GM13976 (cell line): Measurements from ENCODE around the gene ADI1.

Experiments
- DNase-seq: peaks from one replicate; pipeline ENCODE4 v3.0.0; 2012; ENCODE audit warnings: low spot score
- CTCF ChIP-seq: IDR thresholded peaks from 2 replicates; pipeline ENCODE4 v1.5.1; 2012; ENCODE audit warnings: borderline replicate concordance, mild to moderate bottlenecking; ENCODE audit not compliant: insufficient read depth; ENCODE audit errors: extremely low read depth, missing control alignments, control extremely low read depth
- in situ Hi-C: fragments of 300-500 bp; cut with MboI; formaldehyde crosslinking; loops from one replicate; pipeline ENCODE4 v1.12.0; 2022; ENCODE audit warnings: low sequenced_read_pairs, mixed read lengths, inconsistent platforms; ENCODE audit not compliant: unreplicated experiment

ADI1 gene

GRCh38 chr2:3557639-3558204, 38.4 kb upstream of the ADI1 start:
- in situ Hi-C loops = no loop called here
- no peak for DNase-seq
- TF ChIP-seq CTCF = no peak

- no peak for TF ChIP-seq CTCF
- in situ Hi-C loops = no loop called here
- no peak for DNase-seq
Measured at GRCh38 chr2:3553946-3554345, 34.6 kb upstream of the ADI1 start.

GRCh38 chr2:3547915-3548314, 28.6 kb upstream of the ADI1 start:
- TF ChIP-seq CTCF = no peak
- in situ Hi-C loops = no loop called here
- no peak for DNase-seq

- TF ChIP-seq CTCF = no peak
- no peak for DNase-seq
- in situ Hi-C loops = no loop called here
Measured at GRCh38 chr2:3545788-3546478, 26.6 kb upstream of the ADI1 start.

GRCh38 chr2:3543023-3543683, 23.8 kb upstream of the ADI1 start:
- TF ChIP-seq CTCF = no peak
- in situ Hi-C loops = no loop called here

GRCh38 chr2:3542107-3542506, 22.8 kb upstream of the ADI1 start:
- in situ Hi-C loops = no loop called here
- DNase-seq = no peak
- TF ChIP-seq CTCF = no peak

More at GRCh38 chr2:3543023-3543683, 23.8 kb upstream of the ADI1 start:
- DNase-seq = no peak
